ENCODE results near the gene MMEL1.

Gene MMEL1

GRCh38 chr1:2596530-2597333 lies 36.1 kb downstream of the MMEL1 start:
- no peak overlapping the region for H4K12ac ChIP-seq (ENCODE audit: low read depth, low read length)
- no peak overlapping the region for H2AK5ac ChIP-seq (ENCODE audit: low read length)
- no peak overlapping the region for H3K27ac ChIP-seq (ENCODE audit: low read depth, low read length)
- H2AFZ ChIP-seq (ENCODE audit: insufficient read depth, low read length, poor library complexity), result no peak overlapping the region
- H4K91ac ChIP-seq (ENCODE audit: low read depth, low read length), result no peak overlapping the region
- no peaks in the 10 kb centered on the region for H3K79me2 ChIP-seq (ENCODE audit: control insufficient read depth, insufficient read depth, low read length, poor library complexity)
- peaks cover 14% of the 10 kb centered on the region for H3K9me3 ChIP-seq (ENCODE audit: insufficient read depth, low read depth, low read length)
- H3K23ac ChIP-seq (ENCODE audit: low read length), result no peak overlapping the region
- H3K9ac ChIP-seq (ENCODE audit: low read length), result no peak overlapping the region
- H3K18ac ChIP-seq (ENCODE audit: low read length), result no peak overlapping the region
- H3K36me3 ChIP-seq (ENCODE audit: control insufficient read depth in 1 of 2, insufficient read depth in 2 of 2, low read length in 2 of 2), result no peaks in the 10 kb centered on the region
- no peak overlapping the region for H3K4me2 ChIP-seq (ENCODE audit: low read length)
- no peaks in the 10 kb centered on the region for H3K79me1 ChIP-seq (ENCODE audit: low read length)
- H3K27me3 ChIP-seq (ENCODE audit: insufficient read depth, low read length), result no peaks in the 10 kb centered on the region
- H3K4me1 ChIP-seq (ENCODE audit: control insufficient read depth in 1 of 2, insufficient read depth in 2 of 2, low read length in 2 of 2), result no peaks in the 10 kb centered on the region
- no peak overlapping the region for H3K4me3 ChIP-seq (ENCODE audit: low read depth, low read length)
- no peak for DNase-seq
- no peak overlapping the region for H3K4ac ChIP-seq (ENCODE audit: low read depth, low read length)
- H2BK5ac ChIP-seq (ENCODE audit: low read depth, low read length, poor library complexity), result no peak overlapping the region
- no peak overlapping the region for H2BK120ac ChIP-seq (ENCODE audit: insufficient read depth, low read length, poor library complexity)
- H3K14ac ChIP-seq (ENCODE audit: low read length), result no peak overlapping the region
- no peak overlapping the region for H4K8ac ChIP-seq (ENCODE audit: low read depth, low read length)
- H2BK12ac ChIP-seq (ENCODE audit: low read length), result no peak overlapping the region
- no CpG with 5 or more reads among the region's 28 CpGs for WGBS (ENCODE audit: extremely low coverage, insufficient coverage, insufficient read length)

GRCh38 chr1:2595812-2596529 lies 36.8 kb downstream of the MMEL1 start:
- H3K4me1 ChIP-seq (ENCODE audit: control insufficient read depth in 1 of 2, insufficient read depth in 2 of 2, low read length in 2 of 2), result no peaks in the 10 kb centered on the region
- no peak overlapping the region for H3K4me3 ChIP-seq (ENCODE audit: low read depth, low read length)
- no peak overlapping the region for H2AK5ac ChIP-seq (ENCODE audit: low read length)
- H3K4ac ChIP-seq (ENCODE audit: low read depth, low read length), result no peak overlapping the region
- H3K9ac ChIP-seq (ENCODE audit: low read length), result no peak overlapping the region
- H4K91ac ChIP-seq (ENCODE audit: low read depth, low read length), result no peak overlapping the region
- H3K23ac ChIP-seq (ENCODE audit: low read length), result no peak overlapping the region
- no peaks in the 10 kb centered on the region for H3K79me1 ChIP-seq (ENCODE audit: low read length)
- H2BK12ac ChIP-seq (ENCODE audit: low read length), result no peak overlapping the region
- no peak for DNase-seq
- no CpG with 5 or more reads among the region's 31 CpGs for WGBS (ENCODE audit: extremely low coverage, insufficient coverage, insufficient read length)
- no peaks in the 10 kb centered on the region for H3K27me3 ChIP-seq (ENCODE audit: insufficient read depth, low read length)
- H3K14ac ChIP-seq (ENCODE audit: low read length), result no peak overlapping the region
- H3K79me2 ChIP-seq (ENCODE audit: control insufficient read depth, insufficient read depth, low read length, poor library complexity), result no peaks in the 10 kb centered on the region
- H4K12ac ChIP-seq (ENCODE audit: low read depth, low read length), result no peak overlapping the region
- H3K9me3 ChIP-seq (ENCODE audit: insufficient read depth, low read depth, low read length), result peaks cover 17% of the 10 kb centered on the region
- no peak overlapping the region for H3K27ac ChIP-seq (ENCODE audit: low read depth, low read length)
- no peak overlapping the region for H3K18ac ChIP-seq (ENCODE audit: low read length)
- H2BK120ac ChIP-seq (ENCODE audit: insufficient read depth, low read length, poor library complexity), result no peak overlapping the region
- no peak overlapping the region for H4K8ac ChIP-seq (ENCODE audit: low read depth, low read length)
- H3K4me2 ChIP-seq (ENCODE audit: low read length), result no peak overlapping the region
- no peak overlapping the region for H2AFZ ChIP-seq (ENCODE audit: insufficient read depth, low read length, poor library complexity)
- no peak overlapping the region for H2BK5ac ChIP-seq (ENCODE audit: low read depth, low read length, poor library complexity)
- no peaks in the 10 kb centered on the region for H3K36me3 ChIP-seq (ENCODE audit: control insufficient read depth in 1 of 2, insufficient read depth in 2 of 2, low read length in 2 of 2)

DNA sequence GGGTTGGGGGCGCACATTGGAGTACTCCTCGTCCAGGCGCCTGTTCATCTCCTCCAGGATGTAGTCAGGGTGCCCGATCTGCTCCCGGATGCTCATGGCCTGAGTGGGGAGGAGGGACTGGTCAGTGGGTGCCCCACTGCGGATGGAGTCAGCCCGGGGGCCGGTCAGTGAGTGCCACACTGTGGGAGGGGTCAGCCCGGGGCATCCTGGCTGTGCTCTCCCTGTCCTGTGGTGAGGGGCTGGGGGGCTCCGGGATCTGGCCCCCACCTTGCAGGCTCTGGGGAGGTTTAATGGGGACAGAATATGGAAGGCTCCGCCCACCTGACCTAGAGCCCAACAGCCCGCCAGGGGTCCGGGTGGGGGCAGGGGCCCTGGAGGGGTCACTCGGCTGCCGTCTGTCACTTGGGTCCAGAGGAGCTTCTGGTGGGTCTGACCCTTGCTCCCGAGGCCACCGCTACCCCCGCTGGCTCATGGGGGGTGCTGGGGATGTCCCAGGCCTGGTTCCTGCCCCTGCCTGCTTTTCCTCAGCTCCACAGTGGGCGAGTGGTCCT lies 37.5 kb downstream of the MMEL1 start:
- Histone ChIP-seq H2AFZ (ENCODE audit: insufficient read depth, low read length, poor library complexity) (no peak overlapping the region), H3K9ac (ENCODE audit: low read length) (no peak overlapping the region), H3K4ac (ENCODE audit: low read depth, low read length) (no peak overlapping the region), H2BK12ac (ENCODE audit: low read length) (no peak overlapping the region), H2BK5ac (ENCODE audit: low read depth, low read length, poor library complexity) (no peak overlapping the region), H2BK120ac (ENCODE audit: insufficient read depth, low read length, poor library complexity) (no peak overlapping the region), H3K79me2 (ENCODE audit: control insufficient read depth, insufficient read depth, low read length, poor library complexity) (no peaks in the 10 kb centered on the region), H4K91ac (ENCODE audit: low read depth, low read length) (no peak overlapping the region), H3K9me3 (ENCODE audit: insufficient read depth, low read depth, low read length) (peaks cover 21% of the 10 kb centered on the region), H4K8ac (ENCODE audit: low read depth, low read length) (no peak overlapping the region), H3K14ac (ENCODE audit: low read length) (no peak overlapping the region), H4K12ac (ENCODE audit: low read depth, low read length) (no peak overlapping the region), H3K79me1 (ENCODE audit: low read length) (no peaks in the 10 kb centered on the region), H3K4me3 (ENCODE audit: low read depth, low read length) (no peak overlapping the region), H3K4me2 (ENCODE audit: low read length) (no peak overlapping the region), H3K18ac (ENCODE audit: low read length) (no peak overlapping the region), H2AK5ac (ENCODE audit: low read length) (no peak overlapping the region), H3K4me1 (ENCODE audit: control insufficient read depth in 1 of 2, insufficient read depth in 2 of 2, low read length in 2 of 2) (no peaks in the 10 kb centered on the region), H3K27ac (ENCODE audit: low read depth, low read length) (no peak overlapping the region), H3K27me3 (ENCODE audit: insufficient read depth, low read length) (no peaks in the 10 kb centered on the region), H3K36me3 (ENCODE audit: control insufficient read depth in 1 of 2, insufficient read depth in 2 of 2, low read length in 2 of 2) (no peaks in the 10 kb centered on the region), H3K23ac (ENCODE audit: low read length) (no peak overlapping the region)
- DNase-seq, result no peak
- WGBS (ENCODE audit: extremely low coverage, insufficient coverage, insufficient read length), result no CpG with 5 or more reads among the region's 19 CpGs

GRCh38 chr1:2594641-2595131 lies 38.1 kb downstream of the MMEL1 start:
- H2AK5ac ChIP-seq (ENCODE audit: low read length), result no peak overlapping the region
- H3K36me3 ChIP-seq (ENCODE audit: control insufficient read depth in 1 of 2, insufficient read depth in 2 of 2, low read length in 2 of 2), result no peaks in the 10 kb centered on the region
- no peak overlapping the region for H3K14ac ChIP-seq (ENCODE audit: low read length)
- no peak overlapping the region for H3K4me3 ChIP-seq (ENCODE audit: low read depth, low read length)
- H2BK120ac ChIP-seq (ENCODE audit: insufficient read depth, low read length, poor library complexity), result no peak overlapping the region
- H3K4me2 ChIP-seq (ENCODE audit: low read length), result no peak overlapping the region
- no peak overlapping the region for H3K23ac ChIP-seq (ENCODE audit: low read length)
- no peak overlapping the region for H4K8ac ChIP-seq (ENCODE audit: low read depth, low read length)
- H3K4me1 ChIP-seq (ENCODE audit: control insufficient read depth in 1 of 2, insufficient read depth in 2 of 2, low read length in 2 of 2), result no peaks in the 10 kb centered on the region
- no peak overlapping the region for H2BK12ac ChIP-seq (ENCODE audit: low read length)
- H4K12ac ChIP-seq (ENCODE audit: low read depth, low read length), result no peak overlapping the region
- no peak overlapping the region for H4K91ac ChIP-seq (ENCODE audit: low read depth, low read length)
- no peaks in the 10 kb centered on the region for H3K27me3 ChIP-seq (ENCODE audit: insufficient read depth, low read length)
- H3K79me1 ChIP-seq (ENCODE audit: low read length), result no peaks in the 10 kb centered on the region
- no peak overlapping the region for H3K27ac ChIP-seq (ENCODE audit: low read depth, low read length)
- no peaks in the 10 kb centered on the region for H3K79me2 ChIP-seq (ENCODE audit: control insufficient read depth, insufficient read depth, low read length, poor library complexity)
- H3K9me3 ChIP-seq (ENCODE audit: insufficient read depth, low read depth, low read length), result peaks cover 21% of the 10 kb centered on the region
- no peak overlapping the region for H3K4ac ChIP-seq (ENCODE audit: low read depth, low read length)
- H3K9ac ChIP-seq (ENCODE audit: low read length), result no peak overlapping the region
- no peak overlapping the region for H3K18ac ChIP-seq (ENCODE audit: low read length)
- H2BK5ac ChIP-seq (ENCODE audit: low read depth, low read length, poor library complexity), result no peak overlapping the region
- no CpG with 5 or more reads among the region's 17 CpGs for WGBS (ENCODE audit: extremely low coverage, insufficient coverage, insufficient read length)
- no peak for DNase-seq
- no peak overlapping the region for H2AFZ ChIP-seq (ENCODE audit: insufficient read depth, low read length, poor library complexity)
